Measurements from ENCODE around the gene KCNE2. TPM values are rescaled to one million over a fixed set of nuclear protein-coding genes. Genes with fewer than 3 reads are reported as not detected.
A peak's percentile ranks its signal among the peaks of the same experiment; 100 is the strongest.

The KCNE2 gene
- total RNA-seq, 2 donors from 2014 or later = not detected

DNA sequence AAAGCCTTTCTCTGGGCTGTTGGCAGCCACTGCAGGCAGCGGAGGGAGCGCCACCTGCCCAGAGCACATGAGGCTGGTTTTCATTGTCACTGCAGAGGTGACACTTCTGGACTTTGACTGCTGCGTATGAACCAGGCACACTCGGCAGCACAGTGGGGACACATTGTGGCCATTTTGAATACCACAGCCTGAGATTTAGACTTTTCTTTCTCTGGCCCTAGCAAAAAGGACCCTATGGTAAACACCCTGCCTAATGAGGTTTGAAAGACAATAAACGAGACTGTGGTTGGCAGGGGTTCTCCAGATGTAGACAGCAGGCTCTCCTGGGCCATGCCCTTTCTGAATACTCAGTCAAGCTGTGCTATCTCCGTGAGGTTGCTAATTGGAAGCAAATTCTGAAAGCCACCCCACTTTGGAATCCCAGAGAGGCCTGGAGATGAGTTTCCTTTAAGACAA lies 12.0 kb upstream of the KCNE2 start:
- Histone ChIP-seq H3K27ac (no peak overlapping the region), H3K27me3 (replicated peaks; ENCODE audit: insufficient read depth) (no peaks in the 10 kb centered on the region), H3K9me3 (no peaks in the 10 kb centered on the region), H3K4me3 (no peak overlapping the region), H3K4me1 (ENCODE audit: control insufficient read depth in 1 of 2, low read depth in 2 of 2) (peaks cover 9 to 13% of the 10 kb centered on the region in 2 donors), H3K36me3 (no peaks in the 10 kb centered on the region)
- TF ChIP-seq, protein P1, sequence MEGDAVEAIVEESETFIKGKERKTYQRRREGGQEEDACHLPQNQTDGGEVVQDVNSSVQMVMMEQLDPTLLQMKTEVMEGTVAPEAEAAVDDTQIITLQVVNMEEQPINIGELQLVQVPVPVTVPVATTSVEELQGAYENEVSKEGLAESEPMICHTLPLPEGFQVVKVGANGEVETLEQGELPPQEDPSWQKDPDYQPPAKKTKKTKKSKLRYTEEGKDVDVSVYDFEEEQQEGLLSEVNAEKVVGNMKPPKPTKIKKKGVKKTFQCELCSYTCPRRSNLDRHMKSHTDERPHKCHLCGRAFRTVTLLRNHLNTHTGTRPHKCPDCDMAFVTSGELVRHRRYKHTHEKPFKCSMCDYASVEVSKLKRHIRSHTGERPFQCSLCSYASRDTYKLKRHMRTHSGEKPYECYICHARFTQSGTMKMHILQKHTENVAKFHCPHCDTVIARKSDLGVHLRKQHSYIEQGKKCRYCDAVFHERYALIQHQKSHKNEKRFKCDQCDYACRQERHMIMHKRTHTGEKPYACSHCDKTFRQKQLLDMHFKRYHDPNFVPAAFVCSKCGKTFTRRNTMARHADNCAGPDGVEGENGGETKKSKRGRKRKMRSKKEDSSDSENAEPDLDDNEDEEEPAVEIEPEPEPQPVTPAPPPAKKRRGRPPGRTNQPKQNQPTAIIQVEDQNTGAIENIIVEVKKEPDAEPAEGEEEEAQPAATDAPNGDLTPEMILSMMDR (IDR thresholded peaks at IDR 0.05) = peak; percentile 77
- DNase-seq (ENCODE audit: low spot score) (no peak), ATAC-seq (ENCODE audit: insufficient number of reproducible peaks, low FRiP score, low read depth) (no peak)

DNA sequence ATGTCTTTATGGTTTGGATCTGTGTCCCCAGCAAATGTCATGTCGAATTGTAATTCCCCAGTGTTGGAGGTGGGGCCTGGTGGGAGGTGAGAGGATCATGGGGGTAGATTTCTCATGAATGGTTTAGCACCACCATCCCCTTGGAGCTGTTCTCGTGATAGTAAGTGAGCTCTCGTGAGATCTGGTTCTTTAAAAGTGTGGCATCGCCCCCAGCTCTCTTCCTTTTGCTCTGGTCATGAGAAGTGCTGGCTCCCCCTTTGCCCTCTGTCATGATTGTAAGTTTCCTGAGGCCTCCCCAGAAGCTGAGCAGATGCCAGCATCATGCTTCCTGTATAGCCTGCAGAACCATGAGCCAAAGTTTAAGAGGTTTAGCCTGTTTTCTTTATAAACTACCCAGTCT lies 11.2 kb upstream of the KCNE2 start:
- Histone ChIP-seq H3K27me3 (replicated peaks; ENCODE audit: insufficient read depth) (no peaks in the 10 kb centered on the region), H3K9me3 (no peaks in the 10 kb centered on the region), H3K27ac (no peak overlapping the region), H3K4me1 (ENCODE audit: control insufficient read depth in 1 of 2, low read depth in 2 of 2) (peaks cover 1 to 6% of the 10 kb centered on the region in 2 donors), H3K36me3 (no peaks in the 10 kb centered on the region), H3K4me3 (no peak overlapping the region)
- TF ChIP-seq, protein P1 (IDR thresholded peaks at IDR 0.05) = no peak
- DNase-seq (ENCODE audit: low spot score) (no peak), ATAC-seq (ENCODE audit: insufficient number of reproducible peaks, low FRiP score, low read depth) (no peak)

DNA sequence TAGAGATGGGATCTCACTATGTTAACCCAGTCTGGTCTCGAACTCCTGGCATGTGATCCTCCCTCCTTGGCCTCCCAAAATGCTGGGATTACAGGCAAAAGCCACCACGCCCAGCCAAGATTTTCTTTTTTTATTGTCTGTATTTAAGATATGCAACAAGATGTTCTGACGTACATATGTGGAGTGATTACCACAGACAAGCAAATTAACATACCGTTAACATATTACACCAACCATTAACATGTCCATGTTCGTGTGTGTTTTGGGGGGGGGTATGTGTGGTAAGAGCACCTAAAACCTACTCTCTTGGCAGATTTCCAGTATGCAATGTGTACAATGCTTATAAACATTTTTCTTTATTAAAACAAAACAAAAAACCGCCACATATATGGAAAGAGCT lies 10.6 kb upstream of the KCNE2 start:
- no peak for DNase-seq (ENCODE audit: low spot score)
- Histone ChIP-seq H3K36me3 (no peaks in the 10 kb centered on the region), H3K4me3 (no peak overlapping the region), H3K9me3 (no peaks in the 10 kb centered on the region), H3K27me3 (replicated peaks; ENCODE audit: insufficient read depth) (no peaks in the 10 kb centered on the region), H3K4me1 (ENCODE audit: control insufficient read depth in 1 of 2, low read depth in 2 of 2) (no peaks in the 10 kb centered on the region), H3K27ac (no peak overlapping the region)
- TF ChIP-seq, protein P1 (IDR thresholded peaks at IDR 0.05) = no peak
- ATAC-seq (ENCODE audit: insufficient number of reproducible peaks, low FRiP score, low read depth) = no peak

DNA sequence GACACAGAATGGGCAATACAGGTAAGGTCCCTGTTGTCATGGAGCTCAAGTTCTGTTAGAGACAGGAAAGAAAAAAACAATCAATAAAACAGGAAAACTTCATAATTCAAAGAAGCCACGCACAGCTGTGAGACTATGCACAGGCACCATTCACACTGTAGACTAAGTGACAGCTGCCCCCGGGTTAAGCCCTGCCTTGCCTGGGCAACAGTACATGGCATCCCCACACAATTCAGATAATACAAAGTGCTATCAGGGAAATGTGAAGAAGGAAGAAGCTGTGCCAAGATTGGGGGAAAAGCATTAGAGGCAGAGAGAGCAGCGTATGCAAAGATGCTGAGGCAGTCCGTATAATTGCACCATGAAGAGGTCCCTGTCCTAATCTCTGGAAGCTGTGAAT lies 9.0 kb upstream of the KCNE2 start:
- ATAC-seq (ENCODE audit: insufficient number of reproducible peaks, low FRiP score, low read depth) = no peak
- TF ChIP-seq, protein P1 (IDR thresholded peaks at IDR 0.05) = no peak
- H3K27ac ChIP-seq = no peak overlapping the region

DNA sequence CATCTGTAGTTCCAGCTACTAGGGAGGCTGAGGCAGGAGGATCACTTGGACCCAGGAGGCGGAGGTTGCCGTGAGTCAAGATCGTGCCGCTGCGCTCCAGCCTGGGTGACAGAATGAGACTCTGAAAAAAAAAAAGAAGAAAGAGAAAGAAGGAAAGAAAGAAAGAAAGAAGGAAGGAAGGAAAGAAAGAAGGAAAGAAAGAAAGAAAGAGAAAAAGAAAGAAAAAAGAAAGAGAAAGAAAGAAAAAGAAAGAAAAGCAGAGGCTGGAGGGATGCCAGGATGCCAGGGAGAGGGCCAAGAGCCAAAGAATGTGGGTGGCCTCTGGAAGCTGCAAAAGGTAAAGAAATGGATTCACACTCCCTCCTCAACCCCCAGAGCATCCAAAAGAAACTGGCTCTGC lies 8.2 kb upstream of the KCNE2 start:
- no peak for DNase-seq (ENCODE audit: low spot score)
- TF ChIP-seq, protein P1 (IDR thresholded peaks at IDR 0.05) = no peak

More for the DNA sequence above, 9.0 kb upstream of the KCNE2 start:
- Histone ChIP-seq H3K9me3 (no peaks in the 10 kb centered on the region), H3K36me3 (no peaks in the 10 kb centered on the region), H3K4me1 (ENCODE audit: control insufficient read depth in 1 of 2, low read depth in 2 of 2) (no peaks in the 10 kb centered on the region), H3K27me3 (replicated peaks; ENCODE audit: insufficient read depth) (no peaks in the 10 kb centered on the region), H3K4me3 (no peak overlapping the region)
- DNase-seq (ENCODE audit: low spot score) = no peak

More for the DNA sequence above, 8.2 kb upstream of the KCNE2 start:
- Histone ChIP-seq H3K4me1 (ENCODE audit: control insufficient read depth in 1 of 2, low read depth in 2 of 2) (no peaks in the 10 kb centered on the region), H3K9me3 (no peaks in the 10 kb centered on the region), H3K27ac (no peak overlapping the region), H3K27me3 (replicated peaks; ENCODE audit: insufficient read depth) (no peaks in the 10 kb centered on the region), H3K36me3 (no peaks in the 10 kb centered on the region), H3K4me3 (no peak overlapping the region)
- no peak for ATAC-seq (ENCODE audit: insufficient number of reproducible peaks, low FRiP score, low read depth)
